Measurements from ENCODE around the gene IQCH.

GRCh38 chr15:67370206-67370954 lies 115.8 kb downstream of the IQCH start:
- no peak for TF ChIP-seq TAF1 (IDR thresholded peaks at IDR 0.05; ENCODE audit: borderline replicate concordance, insufficient read depth, low read length)
- no peak for TF ChIP-seq SIN3A (IDR thresholded peaks at IDR 0.05; ENCODE audit: borderline replicate concordance, insufficient read depth, low read length)
- no peak for TF ChIP-seq POLR2AphosphoS5 (IDR thresholded peaks at IDR 0.05; ENCODE audit: low read depth, low read length)
- TF ChIP-seq, protein P1, sequence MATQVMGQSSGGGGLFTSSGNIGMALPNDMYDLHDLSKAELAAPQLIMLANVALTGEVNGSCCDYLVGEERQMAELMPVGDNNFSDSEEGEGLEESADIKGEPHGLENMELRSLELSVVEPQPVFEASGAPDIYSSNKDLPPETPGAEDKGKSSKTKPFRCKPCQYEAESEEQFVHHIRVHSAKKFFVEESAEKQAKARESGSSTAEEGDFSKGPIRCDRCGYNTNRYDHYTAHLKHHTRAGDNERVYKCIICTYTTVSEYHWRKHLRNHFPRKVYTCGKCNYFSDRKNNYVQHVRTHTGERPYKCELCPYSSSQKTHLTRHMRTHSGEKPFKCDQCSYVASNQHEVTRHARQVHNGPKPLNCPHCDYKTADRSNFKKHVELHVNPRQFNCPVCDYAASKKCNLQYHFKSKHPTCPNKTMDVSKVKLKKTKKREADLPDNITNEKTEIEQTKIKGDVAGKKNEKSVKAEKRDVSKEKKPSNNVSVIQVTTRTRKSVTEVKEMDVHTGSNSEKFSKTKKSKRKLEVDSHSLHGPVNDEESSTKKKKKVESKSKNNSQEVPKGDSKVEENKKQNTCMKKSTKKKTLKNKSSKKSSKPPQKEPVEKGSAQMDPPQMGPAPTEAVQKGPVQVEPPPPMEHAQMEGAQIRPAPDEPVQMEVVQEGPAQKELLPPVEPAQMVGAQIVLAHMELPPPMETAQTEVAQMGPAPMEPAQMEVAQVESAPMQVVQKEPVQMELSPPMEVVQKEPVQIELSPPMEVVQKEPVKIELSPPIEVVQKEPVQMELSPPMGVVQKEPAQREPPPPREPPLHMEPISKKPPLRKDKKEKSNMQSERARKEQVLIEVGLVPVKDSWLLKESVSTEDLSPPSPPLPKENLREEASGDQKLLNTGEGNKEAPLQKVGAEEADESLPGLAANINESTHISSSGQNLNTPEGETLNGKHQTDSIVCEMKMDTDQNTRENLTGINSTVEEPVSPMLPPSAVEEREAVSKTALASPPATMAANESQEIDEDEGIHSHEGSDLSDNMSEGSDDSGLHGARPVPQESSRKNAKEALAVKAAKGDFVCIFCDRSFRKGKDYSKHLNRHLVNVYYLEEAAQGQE (IDR thresholded peaks at IDR 0.05; ENCODE audit: insufficient read depth in 1 of 2, low read depth in 2 of 2, low read length in 2 of 2), result no peak
- TF ChIP-seq FOXP2 (optimal IDR thresholded peaks at IDR 0.05; ENCODE audit: borderline replicate concordance, extremely low read depth, extremely low read length, insufficient read depth), result no peak

All from PFSK-1 (cell line).